SU-DHL-6 (cell line): ENCODE data around the gene KAZN.

Experiments used
- CTCF ChIP-seq: fragments of 200-600 bp; sonication (generic); IDR thresholded peaks from one replicate; pipeline ENCODE4 v1.5.1; 2017; ENCODE audit warnings: antibody characterized with exemption, mild to moderate bottlenecking, low read length, moderate library complexity; ENCODE audit not compliant: insufficient read depth, poor library complexity, severe bottlenecking
- EZH2phosphoT487 ChIP-seq: fragments of 200-600 bp; sonication (generic), shearing (Covaris generic); conservative IDR thresholded peaks from 2 replicates; pipeline ENCODE4 v1.6.1; 2018; ENCODE audit warnings: mild to moderate bottlenecking, antibody characterized with exemption, low read length, moderate library complexity, mixed read lengths

DNA sequence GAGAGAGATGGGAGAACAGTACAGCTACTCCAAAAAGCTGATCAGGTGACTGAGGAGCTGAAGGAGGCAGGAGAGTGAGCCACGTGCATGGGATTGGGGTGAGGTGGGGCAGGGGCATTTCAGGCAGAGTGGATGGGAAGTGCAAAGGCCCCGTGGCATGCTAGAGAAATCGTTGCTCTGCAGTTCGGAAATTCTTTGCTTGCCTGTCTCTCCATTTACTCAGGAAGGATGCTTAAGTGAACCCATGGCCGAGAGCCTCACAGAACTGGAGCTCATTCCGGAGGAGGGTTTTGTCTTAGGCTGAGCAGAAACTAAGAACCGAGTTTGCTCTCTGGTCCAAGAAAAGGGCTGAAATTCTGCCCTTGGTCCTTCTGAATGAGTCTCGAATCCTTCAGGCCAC lies 415.3 kb downstream of the KAZN start:
- TF ChIP-seq CTCF = no peak
- TF ChIP-seq EZH2phosphoT487 = no peak
